SIG-M5 treated with dmso at 0.1 percent for 504 hours (cell line): ENCODE measurements around the gene RASL10B.

Experiments used
- DNase-seq: peaks from one replicate; lab custom pipeline; 2025; ENCODE audit not compliant: unreplicated experiment; lab: John Stamatoyannopoulos, UW

RASL10B gene

DNA sequence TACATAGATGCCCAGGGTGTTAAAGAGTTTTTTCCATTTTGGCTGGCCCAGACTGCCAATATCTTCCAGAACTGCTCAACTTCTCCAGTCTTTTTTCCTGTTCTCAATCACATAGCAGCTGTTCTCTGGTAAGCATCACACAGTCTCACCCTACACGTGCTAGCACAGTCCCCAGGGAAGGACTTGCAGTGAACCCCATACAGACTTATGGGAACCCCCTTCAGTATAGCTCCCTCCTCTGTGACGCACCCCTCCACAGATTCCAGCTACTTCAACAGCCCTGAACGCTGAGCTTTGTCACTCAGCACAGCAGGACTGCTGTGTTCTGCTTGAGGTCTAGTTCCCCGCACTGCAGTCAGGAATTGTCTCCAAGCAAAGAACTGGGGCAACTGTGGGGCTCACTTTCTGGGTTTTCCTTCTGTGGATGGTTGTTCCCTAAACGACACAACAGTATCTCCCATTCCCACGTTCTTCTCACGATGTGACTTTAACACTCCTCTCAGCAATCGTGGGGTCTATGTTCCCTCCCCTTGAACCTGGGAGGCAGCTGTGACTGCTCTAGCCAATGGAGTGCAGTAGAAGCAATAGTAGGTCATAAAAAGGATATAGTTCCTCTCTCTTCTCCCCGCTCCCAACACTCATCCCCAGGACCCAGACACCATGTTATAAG, 60.4 kb downstream of the RASL10B start:
- DNase-seq: no peak
